ENCODE data around the gene URM1.
"Not testable (repeated sequence)": the region's sequence is repeated elsewhere in the genome, so short reads cannot be mapped to it uniquely, and the experiment has no call there.

URM1 gene

DNA sequence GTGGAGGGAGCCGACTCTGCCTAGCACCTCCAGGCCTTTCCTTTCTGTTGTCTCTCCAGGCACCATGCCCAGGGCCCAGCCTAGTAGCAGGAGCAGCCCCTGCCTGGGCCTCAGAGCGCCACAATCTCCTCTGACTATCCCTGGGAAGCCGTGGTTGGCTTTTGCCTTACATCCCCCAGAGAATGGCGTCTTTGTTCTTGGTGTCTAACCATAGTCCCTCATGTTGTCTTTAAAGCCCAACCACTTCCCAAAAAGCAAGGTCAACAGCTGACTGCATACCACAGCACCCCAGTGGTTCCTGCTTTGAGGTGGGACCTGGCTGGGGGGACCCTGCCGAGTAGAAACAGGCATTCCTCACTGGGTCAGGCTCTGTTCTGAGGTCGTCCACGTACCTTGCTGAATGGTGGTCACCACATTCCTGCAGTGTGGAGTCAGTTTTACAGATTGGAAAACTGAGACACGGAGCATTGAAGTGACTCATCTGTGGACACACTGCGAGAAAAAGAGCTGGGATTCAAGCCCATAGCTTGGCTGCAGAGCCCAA, 35.7 kb downstream of the URM1 start:
- no peak for DNase-seq (ENCODE audit: extremely low read depth in 1 of 2, low read depth in 1 of 2)

DNA sequence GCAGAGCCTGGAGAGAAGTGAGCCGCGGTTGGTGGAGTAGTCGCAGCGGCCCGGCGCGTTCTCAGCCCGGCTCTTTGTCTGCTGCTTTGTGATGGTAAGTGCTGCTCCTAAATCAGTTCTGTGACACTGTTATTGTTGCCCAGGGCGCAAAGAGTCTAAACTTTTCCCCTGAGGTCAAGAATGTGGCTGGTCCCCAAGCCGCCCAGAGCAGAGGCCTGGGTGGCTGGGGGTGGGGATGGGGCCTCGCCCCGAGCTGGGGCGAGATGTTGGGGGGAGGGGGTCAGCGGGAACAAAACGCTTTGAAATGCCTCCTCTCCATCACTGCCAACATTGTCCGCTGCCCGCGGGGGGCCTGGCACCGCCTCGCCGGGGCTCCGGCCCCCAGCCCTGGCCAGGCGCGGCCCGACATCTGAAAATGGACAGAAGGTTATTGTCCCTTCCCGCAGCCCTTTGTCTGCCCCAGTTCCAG, 37.8 kb downstream of the URM1 start:
- no peak for DNase-seq (ENCODE audit: extremely low read depth in 1 of 2, low read depth in 1 of 2)

DNA sequence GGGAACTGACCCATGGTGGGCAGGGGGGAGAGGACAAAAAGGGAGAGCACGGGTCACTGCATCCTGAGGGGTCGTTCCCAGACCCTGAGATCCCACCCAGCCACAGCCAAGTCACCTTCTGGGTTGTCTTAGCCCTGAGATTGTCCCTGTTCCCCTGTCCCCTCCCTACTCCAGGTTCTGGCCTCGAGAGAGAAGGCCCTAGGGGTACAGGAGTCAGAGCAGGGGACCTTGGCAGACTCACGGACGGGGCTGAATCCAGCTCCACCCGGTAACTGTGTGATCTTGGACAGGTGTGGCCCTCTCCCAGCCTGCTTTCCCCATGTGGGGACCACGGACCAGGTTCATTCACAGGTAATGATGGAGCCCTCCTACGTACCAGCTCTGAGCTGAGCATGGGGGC, 38.3 kb downstream of the URM1 start:
- no peak for DNase-seq (ENCODE audit: extremely low read depth in 1 of 2, low read depth in 1 of 2)

GRCh38 chr9:128409978-128410377, 38.8 kb downstream of the URM1 start:
- DNase-seq (ENCODE audit: extremely low read depth in 1 of 2, low read depth in 1 of 2) = no peak

- no peak for DNase-seq (ENCODE audit: extremely low read depth in 1 of 2, low read depth in 1 of 2)
Measured at GRCh38 chr9:128411364-128412119, 40.4 kb downstream of the URM1 start.

- DNase-seq (ENCODE audit: extremely low read depth in 1 of 2, low read depth in 1 of 2) = peak in 1 of 2 donors; percentile 22
Measured at GRCh38 chr9:128412120-128412790, 41.1 kb downstream of the URM1 start.

- DNase-seq (ENCODE audit: extremely low read depth in 1 of 2, low read depth in 1 of 2) = not testable (repeated sequence)
Measured at GRCh38 chr9:128413728-128414127, 42.6 kb downstream of the URM1 start.

DNA sequence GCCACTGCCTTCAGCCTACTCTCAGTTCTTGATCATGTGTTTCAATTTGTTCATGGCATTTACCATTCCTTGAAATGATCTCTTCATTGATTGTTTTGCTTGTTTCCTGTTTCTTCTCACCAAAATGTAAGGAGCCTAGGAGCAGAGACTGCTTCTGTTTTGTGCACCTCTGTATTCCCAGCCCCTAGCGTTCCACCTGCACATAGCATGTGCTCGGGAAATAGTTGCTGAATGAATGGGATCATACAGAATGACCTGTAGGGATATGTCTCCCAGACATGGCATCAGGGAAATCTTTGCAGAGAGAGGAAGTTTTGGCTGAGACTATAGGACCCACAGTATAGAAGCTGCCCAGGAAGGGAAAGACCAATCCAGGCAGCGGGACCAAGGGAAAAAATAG, 43.3 kb downstream of the URM1 start:
- DNase-seq (ENCODE audit: extremely low read depth in 1 of 2, low read depth in 1 of 2) = no peak

DNA sequence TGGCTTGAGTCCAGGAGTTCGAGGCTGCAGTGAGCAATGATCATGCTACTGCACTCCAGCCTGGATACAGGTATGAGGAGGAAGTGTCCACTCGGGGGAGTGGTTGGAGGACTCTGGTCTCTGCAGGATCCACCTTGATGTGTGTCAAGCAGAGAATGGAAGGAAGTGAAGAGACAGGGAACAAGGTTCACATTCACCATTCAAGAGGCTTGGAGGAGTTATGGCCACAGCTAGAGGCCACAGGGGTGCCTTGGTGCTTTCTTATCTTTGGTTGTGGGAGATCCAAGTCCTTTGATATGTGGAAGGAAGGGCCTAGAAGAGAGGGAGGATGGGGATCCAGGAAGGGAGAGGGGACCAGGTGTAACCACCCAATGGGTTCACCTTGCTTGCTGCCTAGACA, 44.1 kb downstream of the URM1 start:
- DNase-seq (ENCODE audit: extremely low read depth in 1 of 2, low read depth in 1 of 2) = no peak

GRCh38 chr9:128416014-128416413, 44.8 kb downstream of the URM1 start:
- DNase-seq (ENCODE audit: extremely low read depth in 1 of 2, low read depth in 1 of 2) = no peak

DNA sequence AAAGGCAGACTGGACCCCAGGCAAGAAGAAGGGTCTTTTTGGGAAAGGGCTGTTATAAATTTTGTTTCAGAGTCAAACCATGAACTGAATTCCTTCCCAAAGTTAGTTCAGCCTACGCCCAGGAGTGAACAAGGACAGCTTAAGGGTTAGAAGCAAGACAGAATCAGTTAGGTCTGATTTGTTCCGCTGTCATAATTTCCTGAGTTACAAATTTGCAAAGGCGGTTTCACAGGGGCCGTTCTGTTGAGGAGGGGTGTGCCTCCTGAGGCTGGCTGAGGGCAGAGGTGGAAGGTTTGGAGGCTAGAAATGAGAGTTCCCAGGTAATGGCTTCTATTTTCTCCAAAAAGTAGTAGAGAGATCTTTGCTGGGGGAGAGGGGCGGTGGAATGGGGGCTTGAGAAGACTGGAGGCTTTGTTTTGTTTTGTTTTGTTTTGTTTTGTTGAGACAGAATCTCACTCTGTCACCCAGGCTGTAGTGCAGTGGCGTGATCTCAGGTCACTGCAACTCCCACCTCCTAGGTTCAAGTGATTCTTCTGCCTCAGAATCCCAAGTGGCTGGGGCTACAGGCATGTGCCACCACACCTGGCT, 45.4 kb downstream of the URM1 start:
- DNase-seq (ENCODE audit: extremely low read depth in 1 of 2, low read depth in 1 of 2) = no peak

GRCh38 chr9:128419061-128419925, 48.1 kb downstream of the URM1 start:
- no peak for DNase-seq (ENCODE audit: extremely low read depth in 1 of 2, low read depth in 1 of 2)

DNA sequence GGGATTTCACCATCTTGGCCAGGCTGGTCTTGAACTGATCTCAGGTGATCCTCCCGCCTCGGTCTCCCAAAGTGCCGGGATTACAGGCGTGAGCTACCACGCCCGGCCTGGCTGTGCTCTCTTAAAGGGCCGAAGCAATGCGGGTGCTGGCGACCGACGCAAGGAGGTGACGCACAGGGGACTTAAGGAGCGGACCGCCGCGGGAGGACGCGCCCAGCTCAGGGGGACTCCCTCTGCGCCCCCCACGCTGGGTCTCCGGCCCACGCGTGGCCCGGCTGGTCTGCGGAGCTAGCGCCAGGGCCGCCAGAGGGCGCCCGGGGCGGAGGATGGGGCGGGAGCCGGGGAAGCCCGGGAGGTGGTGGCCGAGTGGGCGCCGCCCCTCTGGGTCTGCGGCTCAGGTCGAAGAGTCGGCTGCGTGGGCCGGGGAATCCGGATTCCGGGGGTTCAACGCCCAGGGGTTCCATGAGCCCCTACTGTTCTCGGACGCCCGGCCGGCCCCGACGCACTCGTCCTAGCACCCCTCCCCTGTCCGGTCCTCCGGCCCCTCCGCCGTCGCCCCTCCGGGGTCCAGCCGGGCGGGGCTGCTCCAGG, 49.0 kb downstream of the URM1 start:
- peak; percentile 43 to 49 for DNase-seq (ENCODE audit: extremely low read depth in 1 of 2, low read depth in 1 of 2)

GRCh38 chr9:128420651-128421481, 49.7 kb downstream of the URM1 start, which contains the start of gene CERCAM:
TSS of gene CERCAM (plus strand) at chr9:128420857. CDS start at chr9:128420878, 21 bp downstream.
- DNase-seq (ENCODE audit: extremely low read depth in 1 of 2, low read depth in 1 of 2) = peak; percentile 27 to 29

GRCh38 chr9:128421482-128421996, 50.4 kb downstream of the URM1 start:
- DNase-seq (ENCODE audit: extremely low read depth in 1 of 2, low read depth in 1 of 2) = no peak

GRCh38 chr9:128422022-128422782, 51.0 kb downstream of the URM1 start:
- DNase-seq (ENCODE audit: extremely low read depth in 1 of 2, low read depth in 1 of 2) = not testable (repeated sequence)

- DNase-seq (ENCODE audit: extremely low read depth in 1 of 2, low read depth in 1 of 2) = no peak
Measured at GRCh38 chr9:128422783-128423150, 51.6 kb downstream of the URM1 start.

- DNase-seq (ENCODE audit: extremely low read depth in 1 of 2, low read depth in 1 of 2) = not testable (repeated sequence)
Measured at GRCh38 chr9:128423356-128423755, 52.2 kb downstream of the URM1 start.
